Dermis lymphatic vessel endothelial cell (primary cell): ENCODE measurements around the gene RIPOR2. TPM values are rescaled to one million over a fixed set of nuclear protein-coding genes. Genes with fewer than 3 reads are reported as not detected.

Experiments used
- total RNA-seq: library from RNA; depleted of rRNA; stranded (reverse); fragments of >200 nt; gene quantifications from 2 replicates; pipeline ENCODE4 v1.2.1, GENCODE V29; 2014

Gene RIPOR2, protein sequence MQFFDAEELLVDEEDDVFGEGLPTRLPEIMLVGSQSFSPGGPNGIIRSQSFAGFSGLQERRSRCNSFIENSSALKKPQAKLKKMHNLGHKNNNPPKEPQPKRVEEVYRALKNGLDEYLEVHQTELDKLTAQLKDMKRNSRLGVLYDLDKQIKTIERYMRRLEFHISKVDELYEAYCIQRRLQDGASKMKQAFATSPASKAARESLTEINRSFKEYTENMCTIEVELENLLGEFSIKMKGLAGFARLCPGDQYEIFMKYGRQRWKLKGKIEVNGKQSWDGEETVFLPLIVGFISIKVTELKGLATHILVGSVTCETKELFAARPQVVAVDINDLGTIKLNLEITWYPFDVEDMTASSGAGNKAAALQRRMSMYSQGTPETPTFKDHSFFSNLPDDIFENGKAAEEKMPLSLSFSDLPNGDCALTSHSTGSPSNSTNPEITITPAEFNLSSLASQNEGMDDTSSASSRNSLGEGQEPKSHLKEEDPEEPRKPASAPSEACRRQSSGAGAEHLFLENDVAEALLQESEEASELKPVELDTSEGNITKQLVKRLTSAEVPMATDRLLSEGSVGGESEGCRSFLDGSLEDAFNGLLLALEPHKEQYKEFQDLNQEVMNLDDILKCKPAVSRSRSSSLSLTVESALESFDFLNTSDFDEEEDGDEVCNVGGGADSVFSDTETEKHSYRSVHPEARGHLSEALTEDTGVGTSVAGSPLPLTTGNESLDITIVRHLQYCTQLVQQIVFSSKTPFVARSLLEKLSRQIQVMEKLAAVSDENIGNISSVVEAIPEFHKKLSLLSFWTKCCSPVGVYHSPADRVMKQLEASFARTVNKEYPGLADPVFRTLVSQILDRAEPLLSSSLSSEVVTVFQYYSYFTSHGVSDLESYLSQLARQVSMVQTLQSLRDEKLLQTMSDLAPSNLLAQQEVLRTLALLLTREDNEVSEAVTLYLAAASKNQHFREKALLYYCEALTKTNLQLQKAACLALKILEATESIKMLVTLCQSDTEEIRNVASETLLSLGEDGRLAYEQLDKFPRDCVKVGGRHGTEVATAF
- 0.09 and 1.6 TPM in 2 replicates for total RNA-seq

DNA sequence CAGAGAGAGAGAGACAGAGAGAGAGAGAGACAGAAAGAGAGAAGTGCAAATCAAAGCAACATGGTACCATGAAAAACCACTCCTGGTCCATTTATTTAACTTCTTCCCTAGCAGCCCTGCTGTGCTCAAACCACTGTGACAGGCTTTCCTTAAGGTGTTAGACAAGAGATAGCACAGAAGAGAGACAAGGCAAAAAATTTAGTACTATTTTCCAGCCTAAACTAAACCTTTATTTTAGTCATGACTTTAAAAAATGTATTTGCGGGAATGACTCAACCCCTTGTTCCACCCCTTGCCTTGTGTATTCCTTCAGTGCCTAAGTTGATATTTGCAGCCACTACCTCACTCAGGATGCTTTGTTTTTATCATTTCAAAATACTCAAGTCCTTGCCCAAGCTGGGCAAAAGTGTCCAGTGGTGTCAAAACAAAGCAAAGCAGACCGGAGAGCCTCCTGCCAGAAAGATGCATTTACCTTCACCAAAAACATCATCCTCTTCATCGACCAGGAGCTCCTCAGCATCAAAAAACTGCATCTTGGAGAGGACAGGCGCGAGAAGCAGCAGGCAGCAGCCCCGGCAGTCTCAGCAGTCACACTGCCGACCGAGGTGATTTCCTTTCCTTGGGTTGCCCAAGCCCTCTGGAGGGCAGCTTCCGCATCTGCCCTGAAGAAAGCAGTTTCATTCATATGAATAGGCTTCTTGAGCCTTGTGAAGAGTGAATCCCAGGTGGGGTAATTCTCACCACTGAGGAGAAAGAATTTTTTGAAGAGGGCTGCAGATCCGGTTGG lies at the start of gene RIPOR2:
Gene RIPOR2 (minus strand): TSS at position 595 of the 787 bp plus-strand sequence. CDS start 62 bp downstream, at position 533.

DNA sequence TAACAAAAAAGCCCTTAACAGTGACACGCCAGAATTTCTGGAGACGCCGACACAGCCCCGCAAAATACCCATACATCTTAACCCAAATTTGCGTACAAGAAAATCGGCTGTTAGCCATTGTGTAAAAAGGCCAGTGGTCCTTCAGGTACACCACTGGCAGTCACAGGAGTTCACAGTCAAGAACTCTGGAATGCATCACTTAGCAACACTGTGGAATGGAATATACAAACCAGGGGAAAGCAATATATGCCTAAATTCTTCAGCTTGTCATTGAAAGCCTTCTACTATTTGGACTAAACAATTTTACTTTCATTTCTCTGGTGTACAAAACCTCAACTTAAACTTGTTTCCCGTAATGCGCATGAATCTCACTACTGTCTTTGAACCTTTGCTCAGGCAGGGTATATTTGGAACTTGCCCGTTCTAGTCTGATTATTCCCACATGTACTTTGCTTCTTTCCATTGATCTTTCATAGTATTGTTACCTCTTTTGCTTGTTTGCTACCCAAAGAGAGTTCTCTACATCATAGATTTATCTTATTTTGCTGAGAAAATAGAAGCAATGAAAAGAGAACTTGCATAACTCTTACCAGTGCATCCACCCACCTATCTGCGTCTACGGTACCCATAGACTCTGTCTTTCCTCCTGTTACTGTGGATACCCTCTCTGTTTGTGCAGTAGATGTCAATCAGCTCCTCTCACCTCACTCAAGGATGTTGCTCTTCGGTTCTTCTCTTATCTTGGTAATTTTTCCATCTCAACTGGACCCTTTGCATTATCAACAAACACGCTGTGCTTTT lies 136.8 kb downstream of the RIPOR2 start, which contains the start of gene ARMH2:
Gene ARMH2 (minus strand): TSS at position 178 of the 801 bp plus-strand sequence. CDS start 60 bp downstream, at position 118.

DNA sequence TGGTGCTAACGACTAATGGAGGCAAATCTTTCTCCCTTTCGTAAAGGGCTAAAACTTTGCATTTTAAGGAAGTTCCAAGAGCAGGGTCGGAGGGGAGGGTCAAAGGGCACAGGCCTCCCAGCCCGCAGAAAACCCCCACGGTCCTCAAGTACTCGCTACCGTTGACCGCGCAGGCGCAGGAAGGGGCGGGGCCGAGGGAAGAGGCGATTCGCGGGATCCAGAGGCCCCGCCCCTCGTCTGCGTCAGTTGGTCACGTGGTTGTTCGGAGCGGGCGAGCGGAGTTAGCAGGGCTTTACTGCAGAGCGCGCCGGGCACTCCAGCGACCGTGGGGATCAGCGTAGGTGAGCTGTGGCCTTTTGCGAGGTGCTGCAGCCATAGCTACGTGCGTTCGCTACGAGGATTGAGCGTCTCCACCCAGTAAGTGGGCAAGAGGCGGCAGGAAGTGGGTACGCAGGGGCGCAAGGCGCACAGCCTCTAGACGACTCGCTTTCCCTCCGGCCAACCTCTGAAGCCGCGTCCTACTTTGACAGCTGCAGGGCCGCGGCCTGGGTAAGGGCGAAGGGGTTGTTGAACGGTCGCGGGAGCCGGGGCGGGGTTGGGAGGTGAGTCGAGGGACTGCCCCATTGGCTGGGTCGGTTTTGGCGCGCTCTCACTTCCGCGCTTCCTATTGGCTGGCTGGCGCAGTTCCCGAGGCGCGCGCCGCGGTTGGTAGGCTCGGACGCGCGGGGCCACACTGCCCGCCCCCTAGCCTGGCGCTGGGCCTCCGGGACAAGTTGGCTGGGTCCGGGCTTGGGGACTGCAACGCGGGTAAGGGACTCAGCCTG lies 160.9 kb downstream of the RIPOR2 start, which contains the start of gene GMNN:
Gene GMNN (plus strand): TSS at position 242 of the 824 bp plus-strand sequence. CDS start 2,310 bp downstream, outside the sequence.

Other genes starting within 250 kb of the RIPOR2 start
- 90.1 and 101 TPM in 2 replicates for gene C6orf62, start 216.8 kb downstream of the RIPOR2 start, total RNA-seq
- gene GMNN, start 161.0 kb downstream of the RIPOR2 start, total RNA-seq: 11.2 and 11.3 TPM in 2 replicates
- gene ARMH2, start 137.0 kb downstream of the RIPOR2 start, total RNA-seq: not detected in 2 replicates